Psoas muscle (tissue), 8 donors: ENCODE measurements around the gene ASTN1. TPM values are rescaled to one million over a fixed set of nuclear protein-coding genes. Genes with fewer than 3 reads are reported as not detected.
A peak's percentile ranks its signal among the peaks of the same experiment; 100 is the strongest.

Experiments
- ATAC-seq, 4 donors: fragments of 200-7000 bp; cut with Tn5 transposase; one replicate each; pipeline ENCODE4 v1.9.1; 2020; ENCODE audit warnings: moderate library complexity in 3 of 4, mild to moderate bottlenecking in 2 of 4
- DNase-seq, 2 donors: peaks; one replicate each; pipeline ENCODE4 v3.0.0-alpha.2; 2020
- H3K27ac ChIP-seq: fragments of 200-600 bp; one replicate; pipeline ENCODE4 v1.8.0; 2022
- H3K27me3 ChIP-seq, 3 donors: fragments of 200-600 bp in 1 of 3; one replicate each; pipeline versions ENCODE4 v1.6.1 to v1.8.0; 2013 to 2022; ENCODE audit warnings: low read length in 2 of 3, mild to moderate bottlenecking in 2 of 3, moderate library complexity in 1 of 3; ENCODE audit not compliant: insufficient read depth in 3 of 3
- H3K36me3 ChIP-seq, 2 donors: fragments of 200-600 bp in 1 of 2; one replicate each; pipeline versions ENCODE4 v1.6.1 to v1.8.0; 2013 to 2022; ENCODE audit warnings: low read depth in 1 of 2, mild to moderate bottlenecking in 1 of 2, moderate library complexity in 1 of 2; ENCODE audit not compliant: insufficient read depth in 1 of 2
- H3K4me1 ChIP-seq: fragments of 200-600 bp; one replicate; pipeline ENCODE4 v1.8.0; 2022
- H3K4me3 ChIP-seq: fragments of 200-600 bp; one replicate; pipeline ENCODE4 v1.8.0; 2022; ENCODE audit warnings: mild to moderate bottlenecking
- H3K9me3 ChIP-seq: fragments of 200-600 bp; one replicate; pipeline ENCODE4 v1.8.0; 2022
- WGBS, 3 donors: extraction: QIAGEN DNeasy Blood & Tissue Kit; methylation state at CpG; one replicate each; pipeline versions ENCODE4 v1.1.6 to v1.1.7; 2013; 5-methylcytosine and 5-hydroxymethylcytosine counted together
- intact Hi-C, 2 donors: fragments of 100-400 bp; cut with DNase I; formaldehyde crosslinking; loops; one replicate each; pipeline versions ENCODE4 v1.11.0 to v1.14.2; 2022
- long read RNA-seq, 2 donors: library from polyadenylated mRNA; unstranded; transcript quantifications; one replicate each; pipeline ENCODE4 v2.0.0, GENCODE V29; 2021
- polyA plus RNA-seq, 3 donors: library from polyadenylated mRNA; stranded (reverse); fragments of 200-250 nt; gene quantifications; one replicate each; pipeline ENCODE4 v1.2.3, GENCODE V29; 2013
- total RNA-seq, 4 donors: library from RNA; stranded (reverse); fragmentation: NEBNext Ultra II Directional in 2 of 4; extraction: Animal tissue kit (Norgen Biotek cat#: 25700) in 2 of 4; gene quantifications; one replicate each; pipeline versions ENCODE4 v1.2.1 to v1.2.4, GENCODE V29; 2021 to 2023
- TF ChIP-seq, protein P1 (sequence below): fragments of 200-600 bp; IDR thresholded peaks from one replicate; pipeline ENCODE4 v1.8.0; 2022; ENCODE audit warnings: antibody characterized with exemption
- donor health status: healthy with polysubstance abuse.
- donor health status: DM: no; HTN: no; CAD: no; lungs with moderate emphysema.
- donor health status: Bipolar disorder and iron deficiency.
- donor health status: healthy.
- donor health status: DM: yes; HTN: yes; CAD: no.
- donor health status: DM: no; HTN: no; CAD: no.
- donor health status: DM: no; HTN: no; CAD: no.
- donor health status: DM: yes; HTN: yes; CAD: no.

Gene ASTN1
- total RNA-seq (under 1 TPM; 0.04 to 0.51 (median 0.21) TPM), polyA plus RNA-seq (under 1 TPM in 2 of 3 donors, not detected in 1; 0.03 to 0.04 TPM)
- long read RNA-seq, donor 1: 0 reads
- long read RNA-seq, donor 2: 0 reads

- 0 to 1% (median 1%) methylated on average over 37 to 49 of the region's 49 CpGs for WGBS, 3 donors
- ATAC-seq (no peak), DNase-seq (no peak)
- TF ChIP-seq, protein P1, sequence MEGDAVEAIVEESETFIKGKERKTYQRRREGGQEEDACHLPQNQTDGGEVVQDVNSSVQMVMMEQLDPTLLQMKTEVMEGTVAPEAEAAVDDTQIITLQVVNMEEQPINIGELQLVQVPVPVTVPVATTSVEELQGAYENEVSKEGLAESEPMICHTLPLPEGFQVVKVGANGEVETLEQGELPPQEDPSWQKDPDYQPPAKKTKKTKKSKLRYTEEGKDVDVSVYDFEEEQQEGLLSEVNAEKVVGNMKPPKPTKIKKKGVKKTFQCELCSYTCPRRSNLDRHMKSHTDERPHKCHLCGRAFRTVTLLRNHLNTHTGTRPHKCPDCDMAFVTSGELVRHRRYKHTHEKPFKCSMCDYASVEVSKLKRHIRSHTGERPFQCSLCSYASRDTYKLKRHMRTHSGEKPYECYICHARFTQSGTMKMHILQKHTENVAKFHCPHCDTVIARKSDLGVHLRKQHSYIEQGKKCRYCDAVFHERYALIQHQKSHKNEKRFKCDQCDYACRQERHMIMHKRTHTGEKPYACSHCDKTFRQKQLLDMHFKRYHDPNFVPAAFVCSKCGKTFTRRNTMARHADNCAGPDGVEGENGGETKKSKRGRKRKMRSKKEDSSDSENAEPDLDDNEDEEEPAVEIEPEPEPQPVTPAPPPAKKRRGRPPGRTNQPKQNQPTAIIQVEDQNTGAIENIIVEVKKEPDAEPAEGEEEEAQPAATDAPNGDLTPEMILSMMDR: no peak
- intact Hi-C loops: no loop called here
- H3K9me3 ChIP-seq: no peaks in the 10 kb centered on the region
- H3K27ac ChIP-seq: no peak within 1 kb of the TSS
- peaks cover 4 to 68% (median 13%) of the 10 kb centered on the region in 3 donors for H3K27me3 ChIP-seq
- no peaks in the 10 kb centered on the region for H3K4me1 ChIP-seq
- no peaks in the 10 kb centered on the region for H3K36me3 ChIP-seq
- peak within 1 kb of the TSS; percentile 41 for H3K4me3 ChIP-seq
These were observed at the start of gene ASTN1 for GRCh38 chr1:177164380-177165068. TSS of gene ASTN1 (minus strand) at chr1:177164712. CDS start at chr1:177164676, 36 bp downstream.

DNA sequence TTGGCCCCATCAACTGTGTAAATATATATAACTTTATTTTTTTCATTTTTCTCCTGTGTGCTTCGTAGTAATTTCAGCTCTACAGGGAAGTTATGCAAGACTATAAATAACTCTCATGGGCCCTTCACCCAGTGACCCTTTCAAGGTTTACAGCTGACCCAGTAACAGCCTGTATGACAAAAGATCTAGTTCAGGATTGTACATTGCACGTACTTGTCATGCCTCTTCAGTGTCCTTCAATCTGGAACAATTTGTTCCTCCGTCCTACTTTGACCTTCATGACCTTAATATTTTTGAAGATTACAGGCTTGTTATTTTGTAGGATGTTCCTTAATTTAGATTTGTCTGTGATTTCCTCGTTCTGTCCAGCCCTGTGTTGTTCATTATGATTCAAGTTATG, 46.7 kb upstream of the ASTN1 start:
- no peaks in the 10 kb centered on the region for H3K27me3 ChIP-seq
- WGBS, 3 donors: 9 to 15% (median 12%) methylated on average over 4 of the region's 4 CpGs
- TF ChIP-seq, protein P1: no peak
- H3K4me3 ChIP-seq: no peak overlapping the region
- no peak for DNase-seq
- H3K36me3 ChIP-seq: no peaks in the 10 kb centered on the region
- no peak overlapping the region for H3K27ac ChIP-seq
- peaks cover 3% of the 10 kb centered on the region for H3K9me3 ChIP-seq
- ATAC-seq: no peak
- H3K4me1 ChIP-seq: peaks cover 7% of the 10 kb centered on the region
- intact Hi-C loops: no loop called here

- Histone ChIP-seq H3K27me3 (no peaks in the 10 kb centered on the region), H3K36me3 (no peaks in the 10 kb centered on the region), H3K9me3 (no peaks in the 10 kb centered on the region), H3K4me1 (peaks cover 7% of the 10 kb centered on the region), H3K4me3 (no peak overlapping the region), H3K27ac (no peak overlapping the region)
- TF ChIP-seq, protein P1: no peak
- DNase-seq: no peak
- no peak for ATAC-seq
- intact Hi-C loops: no loop called here
These were observed 45.6 kb upstream of the ASTN1 start for GRCh38 chr1:177210071-177210470.

DNA sequence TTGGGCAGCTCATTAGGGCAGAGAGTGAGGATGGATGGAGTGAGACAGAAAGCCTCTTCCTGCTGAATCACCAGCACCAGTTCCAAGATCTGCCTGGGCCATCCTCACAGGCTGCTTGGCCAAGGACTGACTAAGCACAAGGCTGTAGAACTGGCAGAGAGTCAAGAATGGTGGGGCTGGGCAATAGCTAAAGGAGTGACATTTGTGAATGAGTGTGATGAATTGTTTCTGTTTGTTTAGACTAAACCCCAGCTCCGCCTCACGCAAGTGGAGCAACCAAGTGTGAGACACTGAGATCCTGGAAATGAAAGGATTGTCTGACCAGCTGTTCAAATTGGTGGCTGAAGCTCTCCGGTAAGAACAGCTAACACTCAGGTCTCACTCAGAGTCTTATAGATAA, 44.8 kb upstream of the ASTN1 start:
- intact Hi-C loops: no loop called here
- Histone ChIP-seq H3K27me3 (no peaks in the 10 kb centered on the region), H3K27ac (peak overlapping the region; percentile 17), H3K36me3 (no peaks in the 10 kb centered on the region), H3K4me3 (no peak overlapping the region), H3K4me1 (peaks cover 7% of the 10 kb centered on the region), H3K9me3 (no peaks in the 10 kb centered on the region)
- ATAC-seq (peak; percentile 93 to 100 (median 98)), DNase-seq (peak; percentile 75 to 84)
- TF ChIP-seq, protein P1: no peak
- 11 to 26% (median 24%) methylated on average over 3 of the region's 3 CpGs for WGBS, 3 donors
